GM10248 (cell line): ENCODE measurements around the gene PIK3IP1.

Experiments used
- CTCF ChIA-PET: fragments of 300-600 bp; sonication (Branson Sonifier 250); formaldehyde crosslinking; extraction: SDS; loops from one replicate; lab custom pipeline; 2021; ENCODE audit warnings: antibody characterized with exemption; lab: Yijun Ruan, JAX
- POLR2A ChIA-PET: fragments of 350-650 bp; sonication (Branson Sonifier 250); formaldehyde crosslinking; extraction: SDS; loops from one replicate; lab custom pipeline; 2020; ENCODE audit warnings: antibody characterized with exemption; lab: Yijun Ruan, JAX
- DNase-seq: peaks from one replicate; pipeline ENCODE4 v3.0.0; 2012; ENCODE audit errors: extremely low spot score
- TF ChIP-seq, protein P1 (sequence below): IDR thresholded peaks from 2 replicates; pipeline ENCODE4 v1.5.1; 2012; ENCODE audit warnings: mild to moderate bottlenecking, low read depth; ENCODE audit errors: extremely low read depth, missing control alignments, control extremely low read depth

PIK3IP1 gene

GRCh38 chr22:31295831-31296657 is 3.8 kb upstream of the PIK3IP1 start:
- ChIA-PET CTCF (interaction anchor here (0.8 to 7.7 kb wide), 5 partner anchors 11 to 188 kb away, joined by 3 to 84 read pairs (median 4); partner anchors contain the start of gene LIMK2), POLR2A (no interaction called here)
- TF ChIP-seq, protein P1, sequence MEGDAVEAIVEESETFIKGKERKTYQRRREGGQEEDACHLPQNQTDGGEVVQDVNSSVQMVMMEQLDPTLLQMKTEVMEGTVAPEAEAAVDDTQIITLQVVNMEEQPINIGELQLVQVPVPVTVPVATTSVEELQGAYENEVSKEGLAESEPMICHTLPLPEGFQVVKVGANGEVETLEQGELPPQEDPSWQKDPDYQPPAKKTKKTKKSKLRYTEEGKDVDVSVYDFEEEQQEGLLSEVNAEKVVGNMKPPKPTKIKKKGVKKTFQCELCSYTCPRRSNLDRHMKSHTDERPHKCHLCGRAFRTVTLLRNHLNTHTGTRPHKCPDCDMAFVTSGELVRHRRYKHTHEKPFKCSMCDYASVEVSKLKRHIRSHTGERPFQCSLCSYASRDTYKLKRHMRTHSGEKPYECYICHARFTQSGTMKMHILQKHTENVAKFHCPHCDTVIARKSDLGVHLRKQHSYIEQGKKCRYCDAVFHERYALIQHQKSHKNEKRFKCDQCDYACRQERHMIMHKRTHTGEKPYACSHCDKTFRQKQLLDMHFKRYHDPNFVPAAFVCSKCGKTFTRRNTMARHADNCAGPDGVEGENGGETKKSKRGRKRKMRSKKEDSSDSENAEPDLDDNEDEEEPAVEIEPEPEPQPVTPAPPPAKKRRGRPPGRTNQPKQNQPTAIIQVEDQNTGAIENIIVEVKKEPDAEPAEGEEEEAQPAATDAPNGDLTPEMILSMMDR, result no peak
- no peak for DNase-seq

GRCh38 chr22:31295360-31295759 is 3.1 kb upstream of the PIK3IP1 start:
- ChIA-PET CTCF (interaction anchor here (1.7 to 7.3 kb wide), 2 partner anchors 17 to 83 kb away, joined by 4 to 66 read pairs; partner anchors contain the start of gene LIMK2), POLR2A (no interaction called here)
- DNase-seq, result no peak
- TF ChIP-seq, protein P1, result no peak

GRCh38 chr22:31291481-31292235 is 630 bp downstream of the PIK3IP1 start:
- no peak for DNase-seq
- CTCF ChIA-PET, result interaction anchor here (1.0 to 7.3 kb wide), 18 partner anchors 9 to 656 kb away, joined by 3 to 66 read pairs (median 6); partner anchors contain the start of genes LIMK2 and SLC35E4
- TF ChIP-seq, protein P1, result no peak
- POLR2A ChIA-PET, result interaction anchor here (1.0 kb wide), 1 partner anchor 12 kb away, joined by 5 read pairs; no protein-coding TSS in a partner anchor

- ChIA-PET CTCF (interaction anchor here (0.6 to 7.3 kb wide), 9 partner anchors 12 to 208 kb away, joined by 3 to 66 read pairs (median 7); no protein-coding TSS in a partner anchor), POLR2A (interaction anchor here (0.8 to 1.4 kb wide), 3 partner anchors 10 to 183 kb away, joined by 3 read pairs; partner anchors contain the start of gene SELENOM)
- DNase-seq, result peak; percentile 96
- TF ChIP-seq, protein P1, result no peak
These were observed 1.5 kb downstream of the PIK3IP1 start for GRCh38 chr22:31290494-31291471.

DNA sequence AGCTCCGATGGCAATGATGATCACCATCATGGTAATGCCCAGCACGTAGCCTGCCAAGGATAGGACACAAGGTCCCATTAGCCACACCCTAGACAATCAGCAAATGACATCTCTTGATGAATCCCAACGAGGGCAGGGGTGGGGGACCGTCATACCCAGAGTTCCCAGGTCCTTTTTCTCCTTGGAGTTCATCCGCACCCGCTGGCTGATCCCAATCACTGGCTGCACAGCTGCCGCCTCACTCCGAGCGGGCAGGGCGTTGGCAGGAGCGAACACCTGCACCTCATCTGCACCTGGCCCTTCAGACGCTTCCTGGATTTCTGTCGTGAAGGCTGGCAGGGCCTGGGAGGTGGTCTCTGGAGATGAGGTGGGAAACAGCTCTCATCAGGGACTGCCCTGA is 2.9 kb downstream of the PIK3IP1 start:
- ChIA-PET CTCF (interaction anchor here (0.9 to 7.3 kb wide), 6 partner anchors 11 to 80 kb away, joined by 3 to 66 read pairs (median 4); no protein-coding TSS in a partner anchor), POLR2A (interaction anchor here (1.4 kb wide), 1 partner anchor 11 kb away, joined by 3 read pairs; no protein-coding TSS in a partner anchor)
- no peak for DNase-seq
- TF ChIP-seq, protein P1, result no peak
